Putamen (tissue), 1 donor: ENCODE data around the gene ANXA1.

Source experiments
- DNase-seq: peaks from one replicate; pipeline ENCODE4 v3.0.0-alpha.2; 2016; ENCODE audit warnings: low spot score

The ANXA1 gene

GRCh38 chr9:73137914-73138313 is 13.8 kb upstream of the ANXA1 start:
- DNase-seq, result no peak

- no peak for DNase-seq
These were observed 13.1 kb upstream of the ANXA1 start for GRCh38 chr9:73138516-73138915.

GRCh38 chr9:73141282-73141681 is 10.4 kb upstream of the ANXA1 start:
- no peak for DNase-seq

- no peak for DNase-seq
These were observed 7.8 kb upstream of the ANXA1 start for GRCh38 chr9:73143711-73144328.

- no peak for DNase-seq
These were observed 5.4 kb upstream of the ANXA1 start for GRCh38 chr9:73146111-73146815.

- DNase-seq, result no peak
These were observed 3.2 kb upstream of the ANXA1 start for GRCh38 chr9:73148447-73148937.

- peak; percentile 42 for DNase-seq
These were observed 2.1 kb upstream of the ANXA1 start for GRCh38 chr9:73149371-73150067.

GRCh38 chr9:73152543-73152844 is 829 bp downstream of the ANXA1 start:
- no peak for DNase-seq

- no peak for DNase-seq
These were observed 1.3 kb downstream of the ANXA1 start for GRCh38 chr9:73152953-73153352.

GRCh38 chr9:73153793-73154227 is 2.1 kb downstream of the ANXA1 start:
- no peak for DNase-seq

- no peak for DNase-seq
These were observed 2.6 kb downstream of the ANXA1 start for GRCh38 chr9:73154271-73154670.

- DNase-seq, result no peak
These were observed 3.1 kb downstream of the ANXA1 start for GRCh38 chr9:73154722-73155121.

GRCh38 chr9:73155377-73155776 is 3.7 kb downstream of the ANXA1 start:
- no peak for DNase-seq

GRCh38 chr9:73155968-73156864 is 4.6 kb downstream of the ANXA1 start:
- no peak for DNase-seq

GRCh38 chr9:73156865-73157187 is 5.2 kb downstream of the ANXA1 start:
- no peak for DNase-seq

GRCh38 chr9:73157811-73158210 is 6.1 kb downstream of the ANXA1 start:
- no peak for DNase-seq

GRCh38 chr9:73158723-73159122 is 7.1 kb downstream of the ANXA1 start:
- no peak for DNase-seq

- no peak for DNase-seq
These were observed 9.2 kb downstream of the ANXA1 start for GRCh38 chr9:73160868-73161267.

- DNase-seq, result no peak
These were observed 11.5 kb downstream of the ANXA1 start for GRCh38 chr9:73162987-73163768.

GRCh38 chr9:73165911-73166310 is 14.2 kb downstream of the ANXA1 start:
- DNase-seq, result no peak

GRCh38 chr9:73166468-73166867 is 14.8 kb downstream of the ANXA1 start:
- no peak for DNase-seq

GRCh38 chr9:73167614-73168013 is 15.9 kb downstream of the ANXA1 start:
- DNase-seq, result no peak
